UCSD-AML1 (cell line): ENCODE results near the gene HELZ2.
A peak's percentile ranks its signal among the peaks of the same experiment; 100 is the strongest.
"Not testable (repeated sequence)": the region's sequence is repeated elsewhere in the genome, so short reads cannot be mapped to it uniquely, and the experiment has no call there.

Source experiments
- DNase-seq: peaks from one replicate; lab custom pipeline; 2025; ENCODE audit not compliant: unreplicated experiment; lab: John Stamatoyannopoulos, UW

Gene HELZ2

DNA sequence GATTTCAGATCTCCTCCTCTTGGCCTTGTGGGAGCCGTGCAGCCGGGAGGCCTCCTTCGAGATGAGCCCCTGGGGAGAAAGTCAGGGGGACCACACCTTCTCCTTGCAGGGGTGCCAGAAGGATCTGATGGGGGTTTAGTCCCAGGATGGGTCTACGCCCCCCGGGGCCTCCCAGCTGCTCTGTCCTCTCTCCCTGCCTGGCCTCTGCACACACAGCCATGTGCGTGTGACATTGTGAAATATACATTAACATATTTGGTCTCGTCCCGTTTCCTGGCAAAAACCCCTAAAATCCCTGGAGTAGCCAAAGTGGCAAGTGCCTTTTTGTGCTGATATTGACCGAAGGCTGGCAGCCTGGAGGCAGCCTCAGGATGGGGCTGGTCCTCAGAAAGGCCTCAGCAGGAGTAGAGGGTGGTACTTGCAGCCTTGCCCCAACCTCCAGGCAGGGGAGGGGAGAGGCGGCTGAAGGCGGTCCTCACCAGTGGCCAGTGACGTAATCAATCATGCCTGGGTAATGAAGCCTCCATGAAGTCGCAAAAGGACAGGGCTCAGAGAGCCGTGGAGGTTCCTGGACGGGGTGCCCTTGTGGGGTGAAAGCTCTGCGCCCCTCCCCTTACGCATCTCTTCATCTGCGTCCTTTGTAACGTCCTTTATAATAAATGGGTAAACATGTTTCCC is 5.1 kb upstream of the HELZ2 start:
- no peak for DNase-seq

DNA sequence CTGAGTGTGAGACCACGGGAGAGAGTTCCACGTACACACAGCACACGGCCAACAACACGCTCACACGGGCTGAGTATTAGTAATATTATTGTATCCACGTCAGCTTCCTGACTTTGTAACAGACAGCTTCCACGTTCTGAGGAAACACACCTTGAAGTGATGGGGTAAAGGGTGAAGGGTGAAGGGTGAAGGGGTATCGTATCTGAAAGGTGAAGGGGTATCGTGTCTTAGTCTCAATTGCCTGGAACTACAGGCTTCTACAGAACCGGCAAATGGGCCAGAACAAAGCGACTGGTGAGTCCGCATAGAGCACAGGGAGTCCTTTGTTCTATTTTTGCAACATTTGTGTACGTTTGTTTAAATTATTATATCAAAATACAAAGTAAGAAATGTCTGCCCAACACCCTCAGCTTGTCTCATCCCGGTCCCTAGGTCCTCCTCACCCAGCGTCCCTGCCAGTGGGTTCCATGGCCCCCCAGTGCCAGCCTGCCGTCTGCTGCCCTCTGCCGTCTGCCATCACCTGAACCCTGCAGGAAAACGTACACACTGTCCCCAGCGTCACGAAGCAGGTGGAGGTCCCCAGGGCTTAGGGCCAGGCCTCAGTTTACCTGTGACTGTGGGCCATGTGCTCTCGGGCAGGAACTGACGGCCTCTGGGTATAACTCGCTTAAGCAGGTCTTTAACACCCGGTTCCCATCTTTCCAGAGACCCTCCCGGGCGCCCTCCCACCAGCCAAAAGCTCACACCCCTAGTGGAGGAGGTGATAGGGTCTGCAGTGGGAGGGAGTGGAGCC is 4.4 kb upstream of the HELZ2 start:
- no peak for DNase-seq

DNA sequence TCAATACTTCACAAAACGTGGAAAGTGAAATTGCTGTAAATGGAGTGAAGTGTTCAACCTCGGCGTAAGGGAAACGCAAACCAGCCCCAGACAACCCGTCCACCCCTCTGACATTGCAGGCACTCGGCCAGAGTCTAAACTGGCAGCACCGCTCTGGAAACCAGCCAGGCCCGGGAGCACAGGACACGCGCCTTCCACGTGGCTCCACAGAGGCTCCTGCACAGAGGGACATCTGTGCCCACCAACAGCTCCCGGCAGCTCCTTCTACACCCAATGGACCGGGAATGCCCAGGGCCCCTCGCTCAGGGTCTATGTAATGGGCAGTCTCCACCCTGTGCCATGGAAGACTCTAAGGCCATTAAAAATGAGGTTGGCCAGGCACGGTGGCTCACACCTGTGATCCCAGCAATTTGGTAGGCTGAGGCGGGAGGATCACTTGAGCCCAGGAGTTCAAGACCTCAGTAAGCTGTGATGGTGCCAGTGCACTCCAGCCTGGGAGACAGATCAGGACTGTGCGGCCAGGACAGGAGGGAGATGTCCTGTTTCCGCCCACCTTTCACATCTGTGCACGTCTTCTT is 3.4 kb upstream of the HELZ2 start:
- DNase-seq: no peak

GRCh38 chr20:63576311-63576710 is 2.3 kb upstream of the HELZ2 start:
- no peak for DNase-seq

- no peak for DNase-seq
Observed at GRCh38 chr20:63574829-63575743, 1.0 kb upstream of the HELZ2 start.

- no peak for DNase-seq
Observed at GRCh38 chr20:63573647-63574131, 350 bp downstream of the HELZ2 start.

- DNase-seq: no peak
Observed at GRCh38 chr20:63572788-63573646, 1.0 kb downstream of the HELZ2 start.

DNA sequence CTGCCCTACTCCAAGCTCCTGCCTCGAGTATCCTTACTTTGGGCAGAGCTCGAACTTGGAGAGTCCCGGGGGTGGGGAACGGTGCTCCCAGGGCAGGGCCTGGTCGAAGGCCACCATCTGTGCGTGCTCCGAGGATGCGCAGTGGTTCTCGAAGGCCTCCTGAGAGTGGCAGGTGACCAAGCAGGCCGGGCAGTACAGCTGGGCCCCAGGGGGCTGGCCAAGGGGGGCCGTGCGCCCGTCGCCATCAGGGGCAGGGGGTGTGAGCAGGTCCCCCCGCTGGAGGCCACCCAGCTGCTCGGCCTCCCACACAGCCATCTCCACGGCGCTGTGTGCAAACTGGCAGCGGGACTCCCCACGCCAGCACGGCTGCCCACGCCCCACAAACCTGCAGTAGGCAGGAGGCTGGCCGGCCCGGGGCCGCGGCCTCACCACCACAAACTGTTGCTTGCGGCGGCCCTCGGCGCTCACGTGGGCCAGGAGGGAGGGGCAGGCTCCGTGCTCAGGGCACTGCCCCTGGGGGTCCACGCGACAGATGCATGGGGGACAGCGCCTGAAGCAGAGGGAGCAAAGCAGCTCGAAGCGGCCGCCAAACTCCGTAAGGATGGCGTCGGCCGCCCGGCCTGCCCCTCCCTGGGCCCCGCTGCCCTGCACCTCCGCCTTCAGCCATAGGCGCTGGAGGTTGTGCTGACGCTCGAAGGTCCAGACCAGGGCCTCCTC is 1.8 kb downstream of the HELZ2 start:
- DNase-seq: no peak

DNA sequence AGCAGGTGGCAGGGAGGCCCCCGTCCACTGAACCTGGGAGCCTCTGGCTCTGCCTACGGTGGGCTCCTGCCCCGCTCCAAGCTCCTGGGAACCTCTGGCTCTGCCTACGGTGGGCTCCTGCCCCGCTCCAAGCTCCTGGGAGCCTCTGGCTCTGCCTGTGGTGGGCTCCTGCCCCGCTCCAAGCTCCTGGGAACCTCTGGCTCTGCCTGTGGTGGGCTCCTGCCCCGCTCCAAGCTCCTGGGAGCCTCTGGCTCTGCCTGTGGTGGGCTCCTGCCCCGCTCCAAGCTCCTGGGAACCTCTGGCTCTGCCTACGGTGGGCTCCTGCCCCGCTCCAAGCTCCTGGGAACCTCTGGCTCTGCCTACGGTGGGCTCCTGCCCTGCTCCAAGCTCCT is 3.0 kb downstream of the HELZ2 start:
- not testable (repeated sequence) for DNase-seq

- no peak for DNase-seq
Observed at GRCh38 chr20:63570281-63571086, 3.6 kb downstream of the HELZ2 start.

- DNase-seq: no peak
Observed at GRCh38 chr20:63568986-63569949, 4.8 kb downstream of the HELZ2 start.

- no peak for DNase-seq
Observed at GRCh38 chr20:63568170-63568981, 5.7 kb downstream of the HELZ2 start.

GRCh38 chr20:63567386-63568169 is 6.5 kb downstream of the HELZ2 start:
- DNase-seq: peak; percentile 69

DNA sequence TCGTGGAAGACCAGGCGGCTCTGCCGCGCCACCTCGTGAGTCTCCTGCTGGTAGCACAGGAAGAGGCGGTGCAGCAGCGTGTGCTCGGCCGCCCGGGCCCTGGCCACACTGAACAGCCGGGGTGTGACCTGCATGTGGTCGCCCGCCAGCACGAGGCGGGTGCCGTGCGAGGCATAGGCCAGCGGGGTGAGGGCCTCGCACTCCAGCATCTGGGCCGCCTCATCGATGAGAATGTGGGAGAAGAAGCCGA is 7.0 kb downstream of the HELZ2 start:
- no peak for DNase-seq

DNA sequence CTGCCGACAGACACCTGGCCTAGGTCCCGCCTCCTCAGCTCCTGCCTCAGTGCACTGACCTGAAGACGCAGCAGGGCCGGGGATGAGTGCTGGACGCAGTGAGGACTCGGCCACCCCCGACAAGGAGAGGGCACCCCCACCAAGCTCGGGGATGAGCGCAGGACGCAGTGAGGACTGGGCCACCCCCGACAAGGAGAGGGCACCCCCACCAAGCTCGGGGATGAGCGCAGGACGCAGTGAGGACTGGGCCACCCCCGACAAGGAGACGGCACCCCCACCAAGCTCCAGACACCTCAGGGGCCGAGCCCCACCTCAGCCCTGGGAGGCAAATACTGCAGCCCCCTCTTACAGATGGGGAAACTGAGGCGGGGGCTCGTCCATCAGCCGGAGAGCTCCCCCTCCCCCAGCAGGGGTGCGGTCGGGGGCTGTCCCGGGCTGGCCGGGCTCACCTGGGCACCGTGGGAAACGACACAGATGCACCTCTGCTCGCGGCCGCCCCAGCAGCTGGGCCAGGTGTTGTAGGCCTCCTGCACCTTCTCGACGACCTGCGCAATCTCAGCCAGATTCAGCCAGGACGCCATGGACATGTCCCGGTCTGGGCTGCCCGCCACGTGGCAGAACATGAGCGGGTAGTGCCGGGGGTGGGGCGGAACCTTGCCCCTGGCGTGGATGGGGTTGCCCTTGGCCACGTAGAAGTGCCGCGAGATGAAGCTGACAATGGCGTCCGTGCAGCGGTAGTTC is 7.5 kb downstream of the HELZ2 start:
- DNase-seq: no peak
